Omental fat pad (tissue), 4 donors: ENCODE data around the gene PDCD11. TPM values are rescaled to one million over a fixed set of nuclear protein-coding genes. Genes with fewer than 3 reads are reported as not detected.

Experiments used
- ATAC-seq: fragments of 150-250 bp; one replicate; pipeline ENCODE4 v1.9.1; 2016; ENCODE audit warnings: mild to moderate bottlenecking, moderate library complexity; ENCODE audit not compliant: low FRiP score
- DNase-seq: peaks from one replicate; pipeline ENCODE4 v3.0.0-alpha.2; 2019; ENCODE audit warnings: low spot score
- total RNA-seq, 4 donors: library from RNA; depleted of rRNA; stranded (reverse); fragments of >200 nt; gene quantifications; one replicate each; pipeline ENCODE4 v1.1.0, GENCODE V29; 2016
- TF ChIP-seq, protein P1 (sequence below), 3 donors: fragments of 450-650 bp; IDR thresholded peaks; one replicate each; pipeline ENCODE4 v1.5.1; 2016 to 2017; ENCODE audit warnings: antibody characterized with exemption in 3 of 3, mild to moderate bottlenecking in 3 of 3, moderate library complexity in 2 of 3

PDCD11 gene
- total RNA-seq, 4 donors from 2014 or later = 16.1 to 55.2 (median 23.8) TPM

DNA sequence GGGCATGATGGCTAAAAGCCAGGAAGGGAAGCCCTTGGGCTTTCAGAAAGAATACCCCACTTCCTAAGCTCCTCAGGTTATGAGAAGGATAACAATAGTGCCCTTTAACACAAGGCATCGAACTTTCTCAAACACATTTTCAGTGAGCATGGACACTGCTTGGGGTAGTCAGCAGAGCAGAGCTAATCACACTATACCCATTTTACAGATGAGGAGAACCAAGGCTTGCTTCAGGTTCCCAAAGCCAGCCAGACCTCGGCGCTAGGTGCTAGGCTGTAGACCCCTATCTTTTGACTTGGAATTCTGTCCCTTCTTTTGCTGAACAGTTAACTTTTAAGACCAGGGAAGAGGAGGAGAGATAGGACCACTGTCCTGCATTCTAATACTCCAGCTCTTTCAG lies 98.9 kb downstream of the PDCD11 start:
- TF ChIP-seq, protein P1, sequence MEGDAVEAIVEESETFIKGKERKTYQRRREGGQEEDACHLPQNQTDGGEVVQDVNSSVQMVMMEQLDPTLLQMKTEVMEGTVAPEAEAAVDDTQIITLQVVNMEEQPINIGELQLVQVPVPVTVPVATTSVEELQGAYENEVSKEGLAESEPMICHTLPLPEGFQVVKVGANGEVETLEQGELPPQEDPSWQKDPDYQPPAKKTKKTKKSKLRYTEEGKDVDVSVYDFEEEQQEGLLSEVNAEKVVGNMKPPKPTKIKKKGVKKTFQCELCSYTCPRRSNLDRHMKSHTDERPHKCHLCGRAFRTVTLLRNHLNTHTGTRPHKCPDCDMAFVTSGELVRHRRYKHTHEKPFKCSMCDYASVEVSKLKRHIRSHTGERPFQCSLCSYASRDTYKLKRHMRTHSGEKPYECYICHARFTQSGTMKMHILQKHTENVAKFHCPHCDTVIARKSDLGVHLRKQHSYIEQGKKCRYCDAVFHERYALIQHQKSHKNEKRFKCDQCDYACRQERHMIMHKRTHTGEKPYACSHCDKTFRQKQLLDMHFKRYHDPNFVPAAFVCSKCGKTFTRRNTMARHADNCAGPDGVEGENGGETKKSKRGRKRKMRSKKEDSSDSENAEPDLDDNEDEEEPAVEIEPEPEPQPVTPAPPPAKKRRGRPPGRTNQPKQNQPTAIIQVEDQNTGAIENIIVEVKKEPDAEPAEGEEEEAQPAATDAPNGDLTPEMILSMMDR (IDR thresholded peaks at IDR 0.05) = no peak
- ATAC-seq (no peak), DNase-seq (no peak)

Other genes starting within 250 kb of the PDCD11 start
- gene NT5C2, start 203.4 kb upstream of the PDCD11 start, total RNA-seq = 10 to 100 TPM; 46.9 to 94.6 (median 62.8) TPM
- gene RPEL1, start 150.7 kb upstream of the PDCD11 start, total RNA-seq = not detected
- not detected for gene INA, start 119.5 kb upstream of the PDCD11 start, total RNA-seq
- 10 to 100 TPM in 3 of 4 donors, 1 to 10 TPM in 1; 9.4 to 17.3 (median 12.4) TPM for gene PCGF6, start 45.5 kb upstream of the PDCD11 start, total RNA-seq
- 1 to 10 TPM; 3.2 to 5.5 (median 4.6) TPM for gene TAF5, start 28.6 kb upstream of the PDCD11 start, total RNA-seq
- gene ATP5MK, start 151 bp upstream of the PDCD11 start, total RNA-seq = 100 to 1,000 TPM; 149 to 299 (median 222) TPM
- 100 to 1,000 TPM in 1 of 4 donors, 10 to 100 TPM in 3; 63.5 to 113 (median 74.9) TPM for gene CALHM2, start 55.7 kb downstream of the PDCD11 start, total RNA-seq
- gene CALHM1, start 62.3 kb downstream of the PDCD11 start, total RNA-seq = not detected
- not detected for gene CALHM3, start 82.6 kb downstream of the PDCD11 start, total RNA-seq
- gene NEURL1, start 97.1 kb downstream of the PDCD11 start, total RNA-seq = under 1 TPM in 2 of 4 donors, not detected in 2; 0.12 to 0.13 TPM